Measurements from ENCODE around the gene CABCOCO1.

GRCh38 chr10:61721431-61721830 lies 58.7 kb downstream of the CABCOCO1 start:
- TF ChIP-seq GATA3 (IDR thresholded peaks at IDR 0.05; ENCODE audit: low read depth, low read length): no peak
- TF ChIP-seq GATA2 (IDR thresholded peaks at IDR 0.05; ENCODE audit: low read depth, low read length): no peak

Data from SH-SY5Y (cell line).